Kidney epithelial cell (primary cell): ENCODE measurements around the gene TREML2. TPM values are rescaled to one million over a fixed set of nuclear protein-coding genes. Genes with fewer than 3 reads are reported as not detected.

Experiments used
- DNase-seq: peaks from one replicate; pipeline ENCODE4 v3.0.0-alpha.2; 2010; ENCODE audit warnings: low read depth
- H3K27me3 ChIP-seq: 2 replicates; pipeline ENCODE4 v1.6.0; 2011; ENCODE audit warnings: low read length; ENCODE audit not compliant: control insufficient read depth, insufficient read depth
- H3K36me3 ChIP-seq: 2 replicates; pipeline ENCODE4 v1.5.1; 2011; ENCODE audit warnings: low read length; ENCODE audit not compliant: control insufficient read depth, insufficient read depth
- H3K4me3 ChIP-seq: 2 replicates; pipeline ENCODE4 v1.5.1; 2011; ENCODE audit warnings: low read depth, mild to moderate bottlenecking, control low read depth, low read length
- total RNA-seq: library from RNA; depleted of rRNA; stranded (reverse); fragments of >200 nt; gene quantifications from 2 replicates; pipeline ENCODE4 v1.2.3, GENCODE V29; 2015
- TF ChIP-seq, protein P1 (sequence below): IDR thresholded peaks from 2 replicates; pipeline ENCODE4 v1.5.1; 2011; ENCODE audit warnings: mild to moderate bottlenecking, moderate library complexity, low read length, control low read depth, inconsistent platforms; ENCODE audit not compliant: insufficient read depth, poor library complexity, severe bottlenecking

The TREML2 gene
- total RNA-seq, 1 donor from 2014 or later: 0.38 TPM

DNA sequence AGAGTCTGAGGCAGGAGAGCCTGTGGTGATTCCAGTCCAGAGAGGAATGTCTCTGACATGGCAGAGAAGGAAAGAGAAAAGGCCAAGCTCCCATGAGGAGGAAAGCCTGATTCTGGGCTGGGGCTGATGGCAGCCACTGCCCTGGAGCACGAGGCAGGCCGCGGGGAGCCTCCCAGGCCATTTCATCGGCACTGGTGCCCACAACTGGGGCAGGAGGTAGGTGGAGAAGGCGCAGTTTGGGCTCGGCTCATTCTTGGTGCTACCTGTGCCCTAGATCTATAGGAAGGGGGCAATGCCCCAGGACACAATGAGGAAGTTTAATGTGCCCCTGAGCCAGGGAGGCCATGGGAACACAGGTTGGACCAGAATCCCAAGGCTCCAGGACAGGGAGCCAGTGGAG lies 44.2 kb downstream of the TREML2 start:
- H3K4me3 ChIP-seq: no peak overlapping the region
- DNase-seq: no peak
- TF ChIP-seq, protein P1, sequence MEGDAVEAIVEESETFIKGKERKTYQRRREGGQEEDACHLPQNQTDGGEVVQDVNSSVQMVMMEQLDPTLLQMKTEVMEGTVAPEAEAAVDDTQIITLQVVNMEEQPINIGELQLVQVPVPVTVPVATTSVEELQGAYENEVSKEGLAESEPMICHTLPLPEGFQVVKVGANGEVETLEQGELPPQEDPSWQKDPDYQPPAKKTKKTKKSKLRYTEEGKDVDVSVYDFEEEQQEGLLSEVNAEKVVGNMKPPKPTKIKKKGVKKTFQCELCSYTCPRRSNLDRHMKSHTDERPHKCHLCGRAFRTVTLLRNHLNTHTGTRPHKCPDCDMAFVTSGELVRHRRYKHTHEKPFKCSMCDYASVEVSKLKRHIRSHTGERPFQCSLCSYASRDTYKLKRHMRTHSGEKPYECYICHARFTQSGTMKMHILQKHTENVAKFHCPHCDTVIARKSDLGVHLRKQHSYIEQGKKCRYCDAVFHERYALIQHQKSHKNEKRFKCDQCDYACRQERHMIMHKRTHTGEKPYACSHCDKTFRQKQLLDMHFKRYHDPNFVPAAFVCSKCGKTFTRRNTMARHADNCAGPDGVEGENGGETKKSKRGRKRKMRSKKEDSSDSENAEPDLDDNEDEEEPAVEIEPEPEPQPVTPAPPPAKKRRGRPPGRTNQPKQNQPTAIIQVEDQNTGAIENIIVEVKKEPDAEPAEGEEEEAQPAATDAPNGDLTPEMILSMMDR: no peak

DNA sequence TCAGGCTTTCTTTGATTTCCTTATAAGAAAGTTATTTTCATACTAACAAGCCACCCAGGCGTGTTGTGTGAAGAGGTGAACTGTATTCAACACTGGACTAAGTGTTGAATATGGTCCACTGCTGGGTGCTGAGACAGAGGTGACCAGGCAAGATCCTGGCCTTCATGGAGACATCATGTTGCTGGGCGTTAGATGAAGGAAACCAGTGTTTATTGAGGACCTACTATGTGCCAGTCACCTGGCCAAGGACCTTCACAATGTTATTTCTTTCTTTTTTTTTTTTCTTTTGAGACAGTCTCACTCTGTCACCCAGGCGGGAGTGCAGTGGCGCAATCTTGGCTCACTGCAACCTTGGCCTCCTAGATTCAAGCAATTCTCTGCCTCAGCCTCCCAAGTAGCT lies 44.9 kb downstream of the TREML2 start:
- peaks cover 2% of the 10 kb centered on the region for H3K27me3 ChIP-seq
- no peak for DNase-seq
- no peaks in the 10 kb centered on the region for H3K36me3 ChIP-seq
- TF ChIP-seq, protein P1: no peak
- no peak overlapping the region for H3K4me3 ChIP-seq

More for the DNA sequence above, 44.2 kb downstream of the TREML2 start:
- H3K27me3 ChIP-seq: peaks cover 2% of the 10 kb centered on the region
- no peaks in the 10 kb centered on the region for H3K36me3 ChIP-seq

GRCh38 chr6:41155132-41155805 lies 45.7 kb downstream of the TREML2 start:
- DNase-seq: no peak
- H3K36me3 ChIP-seq: no peaks in the 10 kb centered on the region
- no peak overlapping the region for H3K4me3 ChIP-seq
- TF ChIP-seq, protein P1: no peak
- H3K27me3 ChIP-seq: peaks cover 2% of the 10 kb centered on the region

DNA sequence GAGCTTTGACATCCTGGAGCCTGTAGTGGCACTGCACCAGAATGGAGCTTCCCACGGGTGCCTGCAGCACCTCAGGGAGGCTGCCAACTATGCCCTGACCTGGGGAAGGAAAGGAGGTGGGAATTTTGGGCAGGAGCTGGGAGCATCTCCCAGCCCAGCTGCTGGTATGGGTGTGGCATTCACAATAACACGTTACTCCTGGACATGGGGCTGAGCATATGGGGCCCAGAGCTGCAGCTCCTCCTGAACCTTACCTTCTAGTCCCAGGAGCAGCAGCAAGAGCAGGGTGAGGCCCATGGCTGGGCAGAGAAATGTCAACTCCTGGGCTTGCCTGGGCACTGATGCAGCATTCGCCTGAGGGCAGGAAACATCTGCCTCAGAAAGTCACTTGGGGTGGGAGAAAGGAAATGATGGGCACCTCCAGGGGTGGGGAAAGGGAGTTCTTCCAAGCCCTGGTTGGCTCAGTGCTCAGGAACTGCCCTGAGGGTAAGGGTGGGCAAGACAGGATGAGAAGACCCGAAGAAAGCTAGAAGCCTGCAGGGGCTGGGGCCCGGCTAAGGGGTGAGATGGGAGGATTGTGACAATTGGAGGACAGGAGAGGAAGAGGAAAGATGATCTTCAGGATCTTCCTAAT lies 46.8 kb downstream of the TREML2 start, which contains the start of gene TREML1:
Gene TREML1 (minus strand): TSS at position 356 of the 634 bp plus-strand sequence. CDS start 59 bp downstream, at position 297.
- TF ChIP-seq, protein P1: no peak
- Histone ChIP-seq H3K4me3 (no peak within 1 kb of the TSS), H3K36me3 (no peaks in the 10 kb centered on the region), H3K27me3 (peaks cover 2% of the 10 kb centered on the region)
- DNase-seq: no peak

- H3K27me3 ChIP-seq: peaks cover 2% of the 10 kb centered on the region
- DNase-seq: no peak
- no peak overlapping the region for H3K4me3 ChIP-seq
- no peaks in the 10 kb centered on the region for H3K36me3 ChIP-seq
- TF ChIP-seq, protein P1: no peak
Observed at GRCh38 chr6:41153451-41153850, 47.5 kb downstream of the TREML2 start.
